ACHN (cell line): ENCODE data around the gene SWT1.

Experiments
- DNase-seq: peaks from one replicate; pipeline ENCODE4 v3.0.0-alpha.2; 2015
- in situ Hi-C: cut with HindIII; loops from 2 replicates; pipeline ENCODE4 v1.10.0; 2017; ENCODE audit warnings: low sequenced_read_pairs, low pct_ligation_motif_present, low pct_unique_long_range_greater_than_20kb

Gene SWT1

DNA sequence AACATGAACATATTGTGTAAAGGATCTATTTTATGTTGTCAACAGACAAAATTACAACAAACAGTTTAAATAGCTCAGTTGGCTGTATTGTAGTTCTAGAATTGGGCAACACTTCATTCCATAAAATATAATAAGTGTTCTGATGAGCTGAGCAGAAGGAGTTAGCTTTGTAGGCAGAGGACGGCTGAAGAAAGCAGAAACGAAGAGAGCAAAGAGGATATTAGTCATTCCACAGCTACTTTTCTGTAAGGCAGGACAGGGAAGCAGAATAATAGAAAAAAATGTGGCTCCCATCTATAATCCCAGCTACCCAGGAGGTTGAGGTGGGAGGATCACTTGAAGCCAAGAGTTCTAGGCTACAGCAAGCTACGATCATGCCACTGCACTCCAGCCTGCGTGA, 180.3 kb downstream of the SWT1 start:
- no peak for DNase-seq
- in situ Hi-C loops = no loop called here

DNA sequence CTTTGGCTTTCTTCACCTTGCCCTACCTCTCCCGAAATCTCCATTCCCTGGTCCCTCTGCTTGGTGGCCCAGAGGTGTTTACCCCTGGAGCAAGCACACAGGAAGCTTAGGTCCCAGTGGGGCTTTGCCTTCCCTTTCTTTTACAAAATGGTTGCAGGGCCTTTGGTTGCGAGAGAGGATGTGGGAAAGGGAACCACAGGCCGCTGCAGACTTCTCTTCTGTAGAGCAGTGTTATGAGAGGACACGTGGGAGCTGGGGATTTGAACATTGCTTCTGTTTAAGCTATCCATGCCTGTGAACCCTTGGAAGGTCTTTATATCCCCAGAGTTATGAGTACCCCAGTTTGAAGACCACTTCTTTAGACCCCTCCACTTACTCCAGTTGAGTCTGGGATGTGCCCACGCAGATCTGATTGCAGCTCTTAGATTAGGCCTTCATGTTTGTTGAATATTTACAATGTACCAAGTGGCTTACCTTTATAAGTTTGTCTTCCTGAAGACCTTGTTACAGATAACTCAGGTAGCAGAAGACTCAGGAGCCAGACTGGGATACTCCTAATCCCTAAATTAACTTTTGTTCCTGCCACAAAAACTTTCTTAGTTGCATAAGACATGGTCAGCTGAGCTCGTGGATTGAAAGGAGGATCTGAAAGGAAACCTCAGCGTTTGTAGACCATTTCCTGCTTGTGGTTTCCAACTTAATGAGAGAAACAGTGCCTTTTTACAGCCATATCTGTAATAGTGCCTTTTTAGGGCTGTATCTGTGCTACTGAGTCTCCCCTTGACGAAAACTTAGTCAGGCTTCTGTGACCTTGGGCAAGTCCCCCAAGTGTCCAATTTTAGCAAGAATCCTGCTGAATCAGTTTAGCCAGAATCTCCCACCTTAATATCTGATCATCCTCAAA, 182.0 kb downstream of the SWT1 start:
- no peak for DNase-seq
- in situ Hi-C loops = no loop called here

GRCh38 chr1:185341196-185341781, 184.3 kb downstream of the SWT1 start:
- DNase-seq = no peak
- in situ Hi-C loops = no loop called here
